ENCODE data around the gene CSTPP1.
"Not testable (repeated sequence)": the region's sequence is repeated elsewhere in the genome, so short reads cannot be mapped to it uniquely, and the experiment has no call there.

Gene CSTPP1

DNA sequence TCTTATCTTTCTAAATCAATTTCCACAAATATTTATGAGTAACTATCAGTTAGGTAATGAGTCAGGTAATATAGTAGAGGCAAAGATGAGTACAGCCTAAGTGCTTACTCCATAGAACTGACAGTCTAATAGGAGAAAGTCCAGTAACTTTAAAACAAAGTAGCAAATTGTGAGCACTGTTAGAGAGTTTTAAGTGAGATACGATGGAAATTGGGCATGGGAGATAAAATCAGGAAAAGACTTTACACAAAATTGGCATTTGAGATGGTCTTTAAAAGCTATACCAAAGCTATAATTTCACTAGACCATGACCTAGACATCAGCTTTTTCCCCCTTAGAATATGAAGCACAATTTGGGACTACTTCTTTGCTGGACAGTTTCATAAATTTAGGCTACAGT is 113.7 kb downstream of the CSTPP1 start:
- DNase-seq (ENCODE audit: low read depth): no peak

DNA sequence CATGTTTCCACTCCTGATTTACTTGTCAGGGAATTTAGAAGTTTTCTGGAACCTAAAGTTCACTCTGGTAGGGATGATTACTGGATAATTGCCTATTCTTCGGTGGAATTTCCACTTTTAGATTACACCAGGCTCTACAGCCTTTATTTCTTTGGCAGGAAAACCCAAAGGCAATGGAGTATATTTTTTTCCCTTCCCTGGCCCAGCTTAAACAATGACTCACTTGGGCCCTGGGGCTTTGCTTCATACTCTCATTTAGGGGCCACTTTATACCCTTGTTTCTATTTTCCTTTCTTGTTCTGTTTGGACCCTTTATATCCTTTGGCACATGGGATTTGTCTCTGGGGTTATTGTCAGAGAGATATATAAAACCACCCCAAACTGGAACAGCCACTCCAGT is 114.7 kb downstream of the CSTPP1 start:
- no peak for DNase-seq (ENCODE audit: low read depth)

DNA sequence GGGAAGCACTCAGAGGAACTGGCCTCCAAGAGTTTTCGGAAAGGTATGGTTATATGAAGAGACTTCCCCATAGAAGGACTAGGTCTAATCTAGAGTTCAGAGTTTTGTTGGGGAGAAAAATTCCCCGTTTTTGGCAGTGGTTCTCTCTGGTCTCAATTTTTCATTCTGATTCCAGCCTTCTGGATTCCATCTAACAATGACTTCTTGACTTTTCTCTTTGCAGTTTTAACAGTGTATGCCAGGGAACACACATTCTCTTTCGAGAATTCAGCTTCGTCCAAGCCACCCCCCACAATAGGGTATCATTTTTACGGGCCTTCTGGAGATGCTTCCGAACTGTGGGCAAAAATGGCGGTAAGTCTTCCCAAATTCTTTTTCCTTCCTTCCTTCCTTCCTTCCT is 115.6 kb downstream of the CSTPP1 start:
- DNase-seq (ENCODE audit: low read depth): no peak

DNA sequence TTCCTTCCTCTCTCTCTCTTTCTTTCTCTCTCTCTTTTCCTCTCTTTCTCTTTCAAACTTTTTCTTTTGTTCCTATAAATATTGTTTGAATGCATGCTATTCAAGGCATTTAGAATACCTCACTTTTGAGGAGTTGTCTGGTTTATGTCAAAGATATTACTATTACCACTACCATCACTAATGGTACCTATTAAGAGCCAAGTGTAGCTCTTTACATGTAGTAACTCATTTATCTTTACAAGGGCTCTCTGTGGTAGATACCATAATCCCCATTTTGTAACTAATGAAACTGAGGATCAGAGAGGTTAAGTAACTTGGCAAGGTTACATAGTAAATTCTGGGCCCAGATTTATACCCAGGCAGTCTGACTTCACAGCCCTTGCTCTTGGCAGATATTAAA is 116.0 kb downstream of the CSTPP1 start:
- no peak for DNase-seq (ENCODE audit: low read depth)

DNA sequence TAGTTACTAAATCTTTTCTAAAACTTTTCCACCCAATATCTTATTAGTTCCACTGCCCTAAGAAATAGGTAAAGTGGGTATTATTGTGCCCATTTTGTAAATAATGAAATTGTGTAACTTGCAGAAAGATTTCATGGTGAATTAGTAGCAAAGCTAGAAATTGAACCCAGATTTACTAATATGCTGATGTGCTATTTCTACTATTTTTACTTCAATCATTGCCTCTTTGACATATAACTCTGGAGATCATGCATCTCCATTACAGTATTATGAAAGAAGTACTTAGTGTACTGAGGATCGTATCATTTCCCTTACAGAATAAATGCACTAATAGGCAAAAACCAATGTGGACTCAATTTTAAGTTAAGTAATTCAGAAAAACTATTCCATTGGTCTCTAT is 119.0 kb downstream of the CSTPP1 start:
- DNase-seq (ENCODE audit: low read depth): no peak

DNA sequence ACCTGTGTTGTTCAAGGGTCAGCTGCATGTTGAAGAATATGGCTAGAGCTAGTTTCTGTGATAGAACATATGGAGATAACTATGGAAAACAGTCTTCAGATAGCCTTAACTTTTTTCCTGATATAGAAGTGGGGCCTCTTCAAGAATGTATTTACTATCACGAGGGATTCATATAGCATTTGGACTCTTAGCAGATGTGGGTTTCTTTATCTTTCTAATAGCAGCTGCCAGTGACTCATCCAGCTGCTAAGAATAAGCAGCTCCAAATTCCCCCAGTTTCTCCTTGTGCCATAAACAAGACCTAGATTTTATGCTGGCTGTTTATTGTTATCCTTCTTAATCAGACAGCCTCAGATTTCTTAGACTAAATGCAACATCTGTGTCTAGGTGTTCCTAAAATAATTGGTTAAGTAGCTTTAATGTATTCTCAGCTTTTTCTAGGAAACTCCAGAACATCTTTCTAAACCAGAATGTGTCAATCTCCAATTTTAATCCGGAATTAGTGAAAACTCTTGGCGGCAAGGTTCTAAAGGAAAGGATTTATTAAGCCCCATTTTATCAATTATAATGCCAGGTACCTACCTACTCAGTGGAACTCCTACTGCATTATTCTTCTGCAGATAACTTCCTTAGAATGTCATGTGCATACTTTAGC is 119.8 kb downstream of the CSTPP1 start:
- no peak for DNase-seq (ENCODE audit: low read depth)

DNA sequence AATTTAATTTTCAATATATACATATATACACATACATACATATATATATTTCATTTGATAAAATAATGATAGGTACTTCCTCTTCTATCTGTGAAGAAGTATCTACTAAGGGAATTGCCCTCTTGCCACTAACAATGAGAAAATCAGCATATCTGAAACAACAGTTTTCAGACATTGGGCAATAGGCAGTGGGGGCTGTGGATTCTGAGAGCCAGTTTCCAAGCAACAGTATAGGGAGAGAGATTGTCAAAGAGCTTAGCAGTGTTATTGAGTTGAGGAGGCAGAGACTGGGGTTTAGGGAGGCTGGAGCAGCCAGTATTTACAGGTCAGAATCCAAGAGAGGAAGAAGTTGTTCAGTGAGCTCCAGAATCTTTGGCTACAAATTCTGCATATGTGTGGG is 120.8 kb downstream of the CSTPP1 start:
- DNase-seq (ENCODE audit: low read depth): no peak

DNA sequence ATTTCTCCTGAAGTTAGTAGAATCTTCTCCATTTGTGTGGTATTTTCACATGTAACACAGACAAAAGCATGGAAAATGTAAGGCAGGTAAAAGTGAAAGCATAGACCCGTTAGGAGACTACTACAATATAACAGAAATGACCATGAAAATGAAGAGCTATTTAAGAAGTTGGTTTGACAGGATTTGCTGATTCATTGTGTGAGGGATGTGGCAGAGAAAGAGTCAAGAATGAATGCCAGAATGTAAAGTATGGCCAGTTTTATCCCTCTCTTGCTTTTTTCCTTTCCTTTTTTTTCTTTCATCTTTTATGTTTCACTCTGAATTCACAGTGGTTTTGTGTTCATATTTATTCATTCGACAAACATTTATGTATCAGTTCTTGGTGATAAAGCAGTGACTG is 124.2 kb downstream of the CSTPP1 start:
- no peak for DNase-seq (ENCODE audit: low read depth)

DNA sequence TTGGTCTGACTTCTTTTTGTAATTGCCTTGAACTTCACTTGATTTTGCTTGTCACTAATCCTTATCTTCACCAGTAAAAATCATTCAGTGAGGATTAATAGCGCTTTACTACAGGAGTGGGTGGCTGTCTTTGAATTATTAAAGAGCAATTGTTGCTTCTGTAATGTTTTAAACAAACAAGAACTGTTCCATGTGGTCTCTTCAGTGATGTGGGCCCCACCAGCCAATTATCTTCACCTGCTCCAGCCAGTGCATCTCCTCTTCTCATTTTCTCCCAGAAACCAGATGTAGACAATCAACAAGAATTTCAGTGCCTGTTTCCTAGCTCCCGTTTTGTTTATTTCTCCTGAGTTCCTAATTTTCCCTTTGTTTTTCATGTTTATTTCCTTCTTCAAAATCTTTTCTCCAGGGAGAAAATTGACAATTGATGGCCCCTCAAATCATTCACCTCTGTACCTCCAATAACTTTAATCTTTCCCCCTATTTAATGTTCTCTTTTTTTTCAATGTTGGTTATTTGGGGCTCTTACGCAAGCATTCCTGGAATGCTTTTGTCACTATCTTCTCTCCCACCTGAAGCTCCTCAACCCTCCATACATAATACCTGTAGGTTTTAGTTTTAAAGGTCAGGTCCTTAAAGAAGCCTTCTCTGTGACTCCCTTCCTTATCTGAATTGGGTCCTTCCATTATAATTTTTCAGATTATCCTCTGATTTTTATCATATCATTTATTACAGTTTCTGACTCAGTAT is 125.0 kb downstream of the CSTPP1 start:
- DNase-seq (ENCODE audit: low read depth): no peak

DNA sequence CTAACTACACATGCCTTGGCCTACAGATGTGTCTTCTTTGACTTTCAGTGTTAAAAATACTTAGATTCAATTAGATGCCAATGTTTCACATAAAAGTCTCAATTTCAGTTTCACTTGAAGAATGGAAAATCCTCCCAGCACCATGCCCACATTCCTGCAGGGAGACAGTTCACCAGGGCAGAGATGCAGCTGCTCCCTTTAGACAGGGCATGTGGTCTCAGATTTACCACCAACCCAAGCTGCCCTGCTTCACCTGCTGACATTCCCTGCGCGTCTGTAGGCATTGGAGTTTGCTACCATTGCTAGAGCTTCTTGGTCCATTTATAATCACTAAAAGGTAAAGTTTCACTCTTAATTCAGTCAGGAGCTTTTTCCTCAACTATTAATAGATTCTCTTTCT is 126.2 kb downstream of the CSTPP1 start:
- DNase-seq (ENCODE audit: low read depth): no peak

DNA sequence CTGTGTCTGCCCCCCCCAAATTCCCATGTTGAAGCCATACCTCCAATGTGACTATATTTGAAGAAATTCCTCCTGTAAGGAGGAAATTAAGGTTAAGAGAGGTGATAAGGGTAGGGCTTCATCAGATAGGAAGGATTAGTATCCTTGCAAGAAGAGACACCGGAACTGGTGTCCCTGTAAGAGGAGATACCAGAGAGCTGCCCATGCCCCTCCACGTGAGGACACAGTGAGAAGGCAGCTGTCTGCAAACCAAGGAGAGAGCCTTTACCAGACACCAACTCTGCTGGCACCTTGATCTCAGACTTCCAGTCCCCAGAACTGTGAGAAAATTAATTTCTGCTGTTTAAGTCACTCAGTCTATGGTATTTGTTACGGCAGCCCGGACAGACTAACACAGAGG is 130.8 kb downstream of the CSTPP1 start:
- DNase-seq (ENCODE audit: low read depth): no peak

DNA sequence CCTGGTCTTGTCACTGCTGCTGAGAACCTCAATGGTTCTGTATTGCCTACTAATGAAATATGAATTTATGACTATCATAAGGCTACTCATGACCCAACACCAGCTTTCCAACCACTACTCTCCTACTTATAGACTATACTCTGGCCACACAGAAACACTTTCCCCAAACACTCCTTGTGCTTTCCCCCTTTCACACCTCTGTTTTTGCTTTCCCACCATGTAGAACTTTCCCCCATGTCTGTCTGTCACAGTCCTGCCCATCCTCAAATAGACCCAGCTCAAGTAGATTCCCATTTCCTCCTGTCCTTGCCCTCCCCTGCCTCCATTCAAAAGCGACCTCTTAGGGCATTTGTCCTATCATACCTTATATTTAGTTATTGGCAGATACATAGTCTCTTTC is 134.2 kb downstream of the CSTPP1 start:
- DNase-seq (ENCODE audit: low read depth): no peak

DNA sequence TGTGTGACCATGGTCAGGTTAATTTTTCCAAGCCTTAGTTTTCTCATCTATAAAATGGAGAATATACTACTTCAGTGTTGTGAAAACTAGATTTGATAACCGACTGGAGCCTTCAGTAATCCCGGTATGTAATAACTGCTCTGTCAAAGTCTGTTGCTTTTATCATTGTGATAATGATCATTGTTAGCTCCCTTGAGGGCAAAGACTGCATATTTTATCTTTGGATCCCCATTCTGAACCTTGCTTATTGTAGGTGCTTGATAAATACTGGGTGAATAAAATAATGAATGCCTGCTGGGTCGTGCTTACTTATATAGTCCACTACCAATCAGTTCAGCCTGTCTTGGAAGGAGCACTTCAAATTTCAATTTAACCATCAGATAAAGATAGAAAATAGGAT is 134.8 kb downstream of the CSTPP1 start:
- no peak for DNase-seq (ENCODE audit: low read depth)

DNA sequence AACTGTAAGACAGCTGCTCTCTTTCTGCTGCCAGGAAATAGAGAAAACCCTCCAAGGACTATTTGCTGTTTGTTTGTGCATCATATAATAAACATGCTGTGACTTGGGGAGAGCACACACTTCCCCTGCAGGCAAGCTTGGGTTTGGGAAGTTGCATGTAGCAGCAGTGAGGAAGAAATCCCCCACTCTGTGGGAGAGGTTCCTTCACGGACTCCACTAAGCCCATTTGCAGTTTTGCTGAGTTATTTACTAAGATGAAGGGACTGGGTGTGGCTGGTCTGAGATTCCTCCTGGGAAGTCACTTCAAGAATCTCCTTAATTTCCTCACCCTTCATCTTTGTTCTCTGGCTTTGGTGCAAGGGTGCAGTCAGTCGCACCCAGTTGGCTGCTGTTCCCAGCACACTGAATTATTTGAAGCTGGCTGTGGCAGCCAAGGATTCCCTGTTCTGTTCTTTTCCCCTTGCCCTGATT is 135.3 kb downstream of the CSTPP1 start:
- DNase-seq (ENCODE audit: low read depth): no peak

DNA sequence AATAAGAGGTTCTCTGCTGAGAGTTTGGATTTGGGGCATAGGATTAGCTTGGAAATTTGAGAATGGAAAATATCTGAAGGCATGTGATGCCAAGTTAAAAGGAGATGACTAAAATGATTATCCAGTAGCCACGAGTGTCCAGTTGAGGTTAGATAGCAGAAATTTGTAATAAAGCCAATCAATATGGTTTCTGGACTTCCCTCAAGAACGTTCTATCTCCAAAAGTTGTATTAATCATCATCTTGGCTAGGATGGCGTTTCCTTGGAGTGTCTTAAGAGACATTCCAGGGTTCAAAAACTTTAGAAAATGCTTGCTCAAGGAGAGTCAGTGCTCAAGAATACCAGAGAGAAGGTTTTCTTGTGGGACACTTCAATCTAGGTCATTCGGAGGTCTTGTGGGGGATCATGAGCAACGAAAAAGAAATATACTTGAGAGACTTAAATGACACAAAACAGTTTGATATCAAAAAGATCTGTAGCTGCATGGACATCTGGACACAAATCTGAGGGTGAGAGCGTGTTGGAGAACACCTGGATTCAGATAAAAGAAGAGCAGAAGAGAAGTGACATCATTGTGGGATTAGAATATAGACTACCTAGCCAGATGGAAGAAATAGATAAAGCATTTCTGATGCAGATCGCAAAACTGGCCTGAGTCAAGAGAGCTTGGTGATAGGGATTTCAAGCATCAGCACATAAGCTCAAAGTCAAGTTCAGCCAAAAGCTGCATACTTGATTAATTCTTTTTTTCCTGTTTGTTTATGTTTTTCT is 142.4 kb downstream of the CSTPP1 start:
- DNase-seq (ENCODE audit: low read depth): no peak

DNA sequence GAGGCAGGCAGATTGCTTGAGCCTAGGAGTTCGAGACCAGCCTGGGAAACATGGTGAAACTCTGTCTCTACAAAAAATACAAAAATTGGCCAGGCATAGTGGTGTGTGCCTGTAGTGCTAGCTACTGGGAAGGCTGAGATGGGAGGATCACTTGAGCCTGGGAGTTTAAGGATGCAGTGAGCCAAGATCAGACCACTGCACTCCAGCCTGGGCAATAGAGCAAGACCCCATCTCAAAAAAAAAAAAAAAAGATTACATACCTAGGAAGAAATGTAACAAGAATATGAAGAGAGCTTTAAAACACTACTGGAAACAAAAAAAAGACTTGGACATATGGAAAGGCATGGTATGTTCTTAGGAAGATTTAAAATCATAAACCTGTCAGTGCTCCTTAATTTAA is 144.2 kb downstream of the CSTPP1 start:
- DNase-seq (ENCODE audit: low read depth): not testable (repeated sequence)

DNA sequence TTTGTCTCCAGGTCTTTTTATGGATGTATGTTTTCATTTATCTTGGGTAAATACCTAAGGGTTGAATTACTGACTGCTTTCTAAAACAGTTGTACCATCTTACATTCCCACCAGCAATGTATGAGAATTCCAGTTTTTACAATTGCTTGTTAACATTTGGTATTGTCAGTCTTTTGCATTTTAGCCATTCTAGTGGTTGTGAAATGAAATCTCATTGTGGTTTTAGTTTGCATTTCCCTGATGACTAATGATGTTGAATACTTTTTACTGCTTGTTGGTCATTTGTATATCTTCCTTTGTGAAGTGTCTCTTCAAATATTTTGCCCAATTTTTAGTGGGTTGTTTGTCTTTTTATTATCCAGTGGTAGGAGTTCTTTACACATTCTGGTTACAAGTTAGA is 147.4 kb downstream of the CSTPP1 start:
- DNase-seq (ENCODE audit: low read depth): no peak

DNA sequence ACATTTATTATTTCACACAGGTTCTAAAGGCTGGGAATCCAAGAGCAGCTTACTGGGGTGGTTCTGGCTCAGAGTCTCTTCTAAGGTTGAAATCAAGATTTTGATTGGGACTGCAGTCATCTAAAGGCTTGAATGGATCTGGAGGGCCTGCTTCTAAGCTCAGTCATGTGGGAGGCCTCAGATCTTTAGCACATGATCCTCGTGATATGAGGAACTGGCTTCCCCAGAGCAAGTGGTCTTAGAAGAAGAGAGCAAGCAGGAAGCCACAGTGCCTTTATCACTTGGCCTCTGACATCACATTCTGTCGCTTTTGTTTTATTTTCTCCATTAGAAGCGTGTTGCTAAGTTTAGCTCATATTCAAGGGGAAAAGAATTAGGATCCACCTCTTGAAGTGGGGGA is 151.2 kb downstream of the CSTPP1 start:
- no peak for DNase-seq (ENCODE audit: low read depth)

DNA sequence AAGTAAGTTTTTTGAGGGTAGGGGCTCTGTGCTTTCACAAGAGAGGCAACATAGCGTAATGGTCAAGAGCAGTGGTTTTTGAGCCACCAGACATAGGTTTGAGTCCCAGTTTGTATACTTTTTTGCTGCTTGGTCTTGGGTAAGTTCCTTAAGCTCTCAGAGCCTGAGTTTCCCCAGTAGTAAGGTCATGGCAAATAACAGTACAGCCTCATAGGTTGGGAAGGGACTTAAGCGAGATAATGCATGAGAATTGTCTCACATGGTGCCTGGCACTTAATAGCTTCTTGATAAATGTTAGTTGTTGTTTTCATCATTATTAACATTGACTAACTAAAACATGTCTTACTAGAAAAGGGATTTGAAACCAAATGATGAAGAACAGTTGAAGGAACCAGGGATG is 157.0 kb downstream of the CSTPP1 start:
- no peak for DNase-seq (ENCODE audit: low read depth)

DNA sequence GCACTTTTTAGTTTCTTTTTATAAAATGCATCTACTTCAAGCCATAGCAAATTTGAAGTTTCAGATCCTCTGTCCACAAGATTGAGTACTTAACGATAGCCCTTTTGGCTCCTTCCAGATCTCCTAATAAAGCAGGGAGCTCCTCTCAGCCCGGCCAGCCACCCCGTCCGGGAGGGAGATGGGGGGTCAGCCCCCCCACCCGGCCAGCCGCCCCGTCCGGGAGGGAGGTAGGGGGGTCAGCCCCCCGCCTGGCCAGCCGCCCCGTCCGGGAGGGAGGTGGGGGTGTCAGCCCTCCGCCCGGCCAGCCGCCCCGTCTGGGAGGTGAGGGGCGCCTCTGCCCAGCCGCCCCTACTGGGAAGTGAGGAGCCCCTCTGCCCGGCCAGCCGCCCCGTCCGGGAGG is 160.3 kb downstream of the CSTPP1 start:
- not testable (repeated sequence) for DNase-seq (ENCODE audit: low read depth)

DNA sequence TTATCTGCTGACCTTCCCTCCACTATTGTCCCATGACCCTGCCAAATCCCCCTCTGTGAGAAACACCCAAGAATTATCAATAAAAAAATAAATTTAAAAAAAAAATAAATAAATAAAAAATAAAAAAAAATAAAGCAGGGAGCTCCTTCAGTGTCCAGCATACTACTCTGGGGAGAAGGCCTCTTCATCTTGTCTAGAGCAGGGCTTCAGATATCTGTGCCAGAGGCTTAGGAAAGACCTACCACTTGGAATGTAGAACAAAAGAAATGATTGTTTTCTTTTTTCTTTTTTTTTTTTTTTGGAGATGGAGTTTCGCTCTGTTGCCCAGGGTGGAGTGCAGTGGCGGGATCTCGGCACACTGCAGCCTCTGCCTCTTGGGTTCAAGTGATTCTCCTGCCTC is 161.7 kb downstream of the CSTPP1 start:
- not testable (repeated sequence) for DNase-seq (ENCODE audit: low read depth)

DNA sequence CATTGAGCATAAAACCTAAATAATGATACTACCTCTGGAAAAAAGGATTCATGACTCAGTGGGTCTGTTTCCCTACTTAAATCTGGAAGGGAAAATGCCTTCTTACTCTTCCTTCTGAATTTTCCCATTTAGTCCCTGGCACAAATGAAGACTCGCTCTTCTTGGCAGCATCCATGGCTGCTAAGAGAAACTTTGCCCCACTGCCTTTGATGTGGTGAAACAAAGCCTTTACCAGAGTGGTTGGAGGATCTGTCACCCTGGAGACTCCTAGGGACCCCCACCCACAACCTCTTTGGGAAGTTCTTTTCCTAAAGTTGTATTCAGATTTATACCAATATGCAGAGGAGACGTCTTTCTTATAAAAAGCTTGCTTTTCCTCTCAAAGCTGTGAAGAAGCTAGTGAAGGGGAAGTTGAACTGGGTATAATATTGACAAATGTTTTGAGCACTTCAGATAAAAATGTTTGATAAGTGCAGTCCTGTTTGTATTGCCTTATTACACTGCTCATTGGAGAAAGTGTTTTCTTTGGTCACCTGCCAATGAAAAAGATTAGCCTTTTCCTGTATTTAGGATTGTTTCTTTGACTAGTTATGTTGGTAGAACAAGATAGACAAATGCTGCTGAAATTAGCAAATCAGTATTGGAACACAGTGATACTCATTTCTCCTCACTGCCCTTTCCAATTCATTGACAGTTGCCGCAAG is 162.8 kb downstream of the CSTPP1 start:
- no peak for DNase-seq (ENCODE audit: low read depth)

DNA sequence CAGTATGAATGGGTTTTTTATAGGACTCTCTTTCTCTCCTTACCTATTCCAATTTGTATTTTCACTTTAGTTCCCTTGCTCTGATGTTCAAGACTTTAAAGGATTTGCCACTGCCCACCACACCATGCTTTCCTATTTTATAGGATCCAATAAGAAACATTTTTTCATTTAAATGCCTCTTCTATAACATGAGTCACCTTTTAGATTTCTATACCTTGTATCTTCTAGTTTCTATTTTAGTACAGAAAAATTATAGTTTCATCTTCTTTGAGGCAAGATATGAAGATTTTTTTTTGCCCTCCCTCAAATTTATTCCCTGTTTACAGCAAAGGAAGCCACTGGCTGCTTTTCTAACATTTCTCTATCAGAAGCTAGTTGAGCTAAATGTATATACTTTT is 163.4 kb downstream of the CSTPP1 start:
- no peak for DNase-seq (ENCODE audit: low read depth)

Data from activated gamma-delta T cell treated with anti-CD3 and anti-CD28 coated beads, Interleukin-2, amount 50 U/mL, for 16 hours (primary cell).